Osteocyte (in vitro differentiated cells): ENCODE results near the gene PSENEN. TPM values are rescaled to one million over a fixed set of nuclear protein-coding genes. Genes with fewer than 3 reads are reported as not detected.

Experiments used
- DNase-seq: peaks from one replicate; pipeline ENCODE4 v3.0.0; 2021; ENCODE audit warnings: mixed read lengths; ENCODE audit not compliant: unreplicated experiment; ENCODE audit errors: extremely low spot score
- H3K27ac Mint-ChIP-seq: one replicate; pipeline ENCODE4 v1.8.0; 2021; ENCODE audit warnings: mild to moderate bottlenecking, mixed read lengths; ENCODE audit not compliant: unreplicated experiment
- H3K27me3 Mint-ChIP-seq: one replicate; pipeline ENCODE4 v1.8.0; 2021; ENCODE audit warnings: mixed read lengths; ENCODE audit not compliant: unreplicated experiment
- H3K36me3 Mint-ChIP-seq: one replicate; pipeline ENCODE4 v1.8.0; 2021; ENCODE audit warnings: mixed read lengths; ENCODE audit not compliant: unreplicated experiment
- H3K4me1 Mint-ChIP-seq: one replicate; pipeline ENCODE4 v1.8.0; 2021; ENCODE audit warnings: mixed read lengths; ENCODE audit not compliant: unreplicated experiment
- H3K4me3 Mint-ChIP-seq: one replicate; pipeline ENCODE4 v1.8.0; 2021; ENCODE audit warnings: mild to moderate bottlenecking, moderate library complexity, mixed read lengths; ENCODE audit not compliant: unreplicated experiment
- H3K9me3 Mint-ChIP-seq: one replicate; pipeline ENCODE4 v1.8.0; 2021; ENCODE audit warnings: mixed read lengths; ENCODE audit not compliant: unreplicated experiment
- long read RNA-seq: library from polyadenylated mRNA; unstranded; transcript quantifications from one replicate; pipeline ENCODE4 v2.0.0, GENCODE V29; 2021
- total RNA-seq: library from RNA; stranded (reverse); gene quantifications from 2 replicates; pipeline ENCODE4 v1.2.1, GENCODE V29; 2021
- TF ChIP-seq, protein P1 (sequence below): fragments of 200-600 bp; sonication (generic); IDR thresholded peaks from 2 replicates; pipeline ENCODE4 v1.5.0; 2021; ENCODE audit warnings: antibody characterized with exemption, mild to moderate bottlenecking, moderate library complexity

PSENEN gene, protein sequence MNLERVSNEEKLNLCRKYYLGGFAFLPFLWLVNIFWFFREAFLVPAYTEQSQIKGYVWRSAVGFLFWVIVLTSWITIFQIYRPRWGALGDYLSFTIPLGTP
- 71.4 and 72.6 TPM in 2 replicates for total RNA-seq
- long read RNA-seq, transcript PSENEN-202 (4 exons, 1,661 nt) = major isoform, 14 of 16 reads
- long read RNA-seq, partial matches to known transcripts = 0 of 16 reads
- long read RNA-seq, other reads (novel, unspliced or antisense) = 1 of 16 reads

DNA sequence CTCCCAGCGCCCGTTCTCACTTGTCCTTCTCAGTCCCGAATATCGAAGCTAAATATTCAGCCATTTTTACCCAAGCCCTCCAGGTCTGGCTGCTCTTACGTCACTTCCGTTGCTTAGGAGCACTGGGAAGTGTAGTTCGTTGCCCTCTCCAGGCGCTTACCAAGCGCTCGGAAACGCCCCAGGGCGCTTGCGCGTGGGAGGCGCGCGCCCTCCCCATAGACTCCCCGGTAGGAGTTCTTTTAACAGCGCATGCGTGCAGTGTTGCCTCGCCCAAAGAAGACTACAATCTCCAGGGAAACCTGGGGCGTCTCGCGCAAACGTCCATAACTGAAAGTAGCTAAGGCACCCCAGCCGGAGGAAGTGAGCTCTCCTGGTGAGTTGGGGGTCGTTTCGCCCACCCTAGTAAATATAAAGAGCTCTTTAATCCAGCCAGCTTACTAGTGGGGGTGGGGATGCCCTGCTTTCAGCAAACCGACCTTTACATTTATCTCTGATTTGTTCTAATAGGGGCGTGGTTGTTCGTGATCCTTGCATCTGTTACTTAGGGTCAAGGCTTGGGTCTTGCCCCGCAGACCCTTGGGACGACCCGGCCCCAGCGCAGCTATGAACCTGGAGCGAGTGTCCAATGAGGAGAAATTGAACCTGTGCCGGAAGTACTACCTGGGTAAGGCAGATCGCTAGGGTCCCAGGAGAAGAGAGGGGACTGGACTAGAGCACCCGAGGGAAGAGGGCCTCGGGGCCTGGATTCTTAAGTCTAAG, at the start of gene PSENEN, which contains the start of gene U2AF1L4:
Gene PSENEN (plus strand): TSS at position 324 of the 759 bp plus-strand sequence. CDS start 280 bp downstream, at position 604.
Gene U2AF1L4 (minus strand): TSS at position 91 of the 759 bp plus-strand sequence. CDS start 27 bp downstream, at position 64.
- peak within 1 kb of the TSS; percentile 100 for H3K27ac Mint-ChIP-seq
- H3K9me3 Mint-ChIP-seq = no peaks in the 10 kb centered on the region
- peak; percentile 99 for DNase-seq
- H3K27me3 Mint-ChIP-seq = no peaks in the 10 kb centered on the region
- peaks cover 53% of the 10 kb centered on the region for H3K4me1 Mint-ChIP-seq
- TF ChIP-seq, protein P1, sequence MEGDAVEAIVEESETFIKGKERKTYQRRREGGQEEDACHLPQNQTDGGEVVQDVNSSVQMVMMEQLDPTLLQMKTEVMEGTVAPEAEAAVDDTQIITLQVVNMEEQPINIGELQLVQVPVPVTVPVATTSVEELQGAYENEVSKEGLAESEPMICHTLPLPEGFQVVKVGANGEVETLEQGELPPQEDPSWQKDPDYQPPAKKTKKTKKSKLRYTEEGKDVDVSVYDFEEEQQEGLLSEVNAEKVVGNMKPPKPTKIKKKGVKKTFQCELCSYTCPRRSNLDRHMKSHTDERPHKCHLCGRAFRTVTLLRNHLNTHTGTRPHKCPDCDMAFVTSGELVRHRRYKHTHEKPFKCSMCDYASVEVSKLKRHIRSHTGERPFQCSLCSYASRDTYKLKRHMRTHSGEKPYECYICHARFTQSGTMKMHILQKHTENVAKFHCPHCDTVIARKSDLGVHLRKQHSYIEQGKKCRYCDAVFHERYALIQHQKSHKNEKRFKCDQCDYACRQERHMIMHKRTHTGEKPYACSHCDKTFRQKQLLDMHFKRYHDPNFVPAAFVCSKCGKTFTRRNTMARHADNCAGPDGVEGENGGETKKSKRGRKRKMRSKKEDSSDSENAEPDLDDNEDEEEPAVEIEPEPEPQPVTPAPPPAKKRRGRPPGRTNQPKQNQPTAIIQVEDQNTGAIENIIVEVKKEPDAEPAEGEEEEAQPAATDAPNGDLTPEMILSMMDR = no peak
- peak within 1 kb of the TSS; percentile 98 for H3K4me3 Mint-ChIP-seq
- H3K36me3 Mint-ChIP-seq = peaks cover 4% of the 10 kb centered on the region

DNA sequence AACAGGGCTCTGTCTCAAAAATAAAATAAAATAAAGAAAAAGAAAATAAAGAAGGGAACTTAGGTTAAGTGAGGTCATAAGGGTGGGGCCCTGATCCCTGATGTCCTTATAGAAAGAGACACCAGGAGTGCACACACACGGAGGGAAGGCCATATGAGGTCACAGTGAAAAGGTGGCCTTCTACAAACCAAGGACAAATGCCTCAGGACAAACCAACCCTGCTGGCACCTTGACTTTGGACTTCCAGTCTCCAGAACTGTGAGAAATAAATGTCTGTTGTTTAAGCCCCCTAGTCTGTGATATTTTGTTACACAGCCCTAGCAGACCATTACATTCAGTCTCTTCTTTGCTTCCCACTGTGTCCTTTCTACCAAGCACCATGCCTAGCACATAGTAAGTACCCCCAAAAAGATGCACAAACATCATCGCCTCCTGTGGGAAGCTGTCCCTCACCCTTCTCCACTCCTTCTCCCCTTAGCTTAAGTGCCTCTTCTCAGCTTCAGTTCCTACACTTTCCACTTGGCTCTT, 49.5 kb upstream of the PSENEN start:
- Mint-ChIP-seq H3K36me3 (no peaks in the 10 kb centered on the region), H3K4me3 (no peak overlapping the region), H3K4me1 (no peaks in the 10 kb centered on the region), H3K9me3 (no peaks in the 10 kb centered on the region), H3K27me3 (no peaks in the 10 kb centered on the region), H3K27ac (no peak overlapping the region)
- TF ChIP-seq, protein P1 = no peak
- DNase-seq = no peak

DNA sequence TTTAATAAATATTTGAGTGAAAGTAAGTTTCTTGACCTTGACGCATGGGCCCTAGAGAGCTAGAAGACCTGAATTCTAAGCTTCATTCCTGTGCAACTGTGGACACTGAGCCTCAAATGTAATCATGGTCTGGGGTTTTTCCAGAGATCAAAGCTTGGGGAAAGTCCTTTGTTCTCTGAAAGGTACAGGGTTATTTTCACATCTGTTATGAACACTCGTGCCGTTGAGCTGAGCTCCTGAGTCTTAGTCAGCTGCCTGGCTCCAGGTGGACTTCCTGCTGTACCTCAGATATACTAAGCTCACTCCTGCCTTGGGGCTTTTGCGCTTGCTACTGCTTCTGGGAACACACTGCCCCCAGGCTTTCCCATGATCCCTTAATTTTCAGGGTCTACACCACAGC, 48.6 kb upstream of the PSENEN start:
- Mint-ChIP-seq H3K4me1 (no peaks in the 10 kb centered on the region), H3K27ac (no peak overlapping the region), H3K36me3 (no peaks in the 10 kb centered on the region), H3K27me3 (no peaks in the 10 kb centered on the region), H3K4me3 (no peak overlapping the region), H3K9me3 (no peaks in the 10 kb centered on the region)
- TF ChIP-seq, protein P1 = no peak
- no peak for DNase-seq

DNA sequence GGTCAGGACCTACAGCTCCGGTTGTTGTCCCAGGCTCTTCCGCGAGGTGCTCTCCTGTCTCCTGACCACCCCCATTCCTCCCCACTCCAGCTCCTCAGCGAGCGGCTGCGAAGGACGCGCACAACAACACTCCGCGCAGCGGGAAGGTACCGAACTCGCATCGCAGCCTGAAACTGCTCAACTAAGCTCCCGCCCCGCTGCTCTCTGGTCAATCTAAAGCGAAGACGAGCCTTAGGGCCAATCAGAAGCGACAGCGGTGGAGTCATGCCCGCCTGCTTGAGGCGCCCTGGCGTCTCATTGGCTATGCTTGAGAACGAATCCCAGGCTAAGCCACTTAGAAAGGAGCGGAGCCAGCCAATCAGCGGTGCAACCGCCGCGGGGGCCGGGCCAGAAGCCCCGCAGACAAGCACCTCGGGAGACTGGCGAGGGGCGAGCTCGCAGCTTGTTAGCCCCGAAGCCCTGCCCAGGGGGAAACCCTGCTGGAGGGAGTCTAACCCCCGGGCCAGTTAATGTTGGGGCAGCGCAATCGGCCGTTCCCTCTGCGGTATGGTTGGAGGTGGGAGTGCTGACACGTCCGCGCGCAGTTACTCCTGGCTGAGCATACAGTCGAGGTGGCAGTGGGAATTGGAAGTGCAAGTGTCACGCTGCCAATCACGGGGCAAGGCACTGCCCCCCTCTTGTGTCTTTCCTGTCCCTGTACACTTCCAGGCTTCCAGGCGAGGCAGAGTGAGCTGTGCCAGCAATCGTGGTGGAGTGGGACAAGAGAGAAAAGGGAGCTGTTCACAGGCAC, 43.0 kb upstream of the PSENEN start:
- peaks cover 3% of the 10 kb centered on the region for H3K27me3 Mint-ChIP-seq
- peak overlapping the region; percentile 91 for H3K27ac Mint-ChIP-seq
- H3K36me3 Mint-ChIP-seq = no peaks in the 10 kb centered on the region
- peaks cover 3% of the 10 kb centered on the region for H3K4me1 Mint-ChIP-seq
- TF ChIP-seq, protein P1 = no peak
- DNase-seq = peak; percentile 97
- H3K4me3 Mint-ChIP-seq = peak overlapping the region; percentile 99
- H3K9me3 Mint-ChIP-seq = no peaks in the 10 kb centered on the region
